Measurements from ENCODE around the gene GRID2IP. TPM values are rescaled to one million over a fixed set of nuclear protein-coding genes. Genes with fewer than 3 reads are reported as not detected.
"Not testable (repeated sequence)": the region's sequence is repeated elsewhere in the genome, so short reads cannot be mapped to it uniquely, and the experiment has no call there.

GRID2IP gene
- total RNA-seq, 4 donors from 2014 or later = 0.13 TPM; not detected in 3

GRCh38 chr7:6461946-6462550 lies 89.2 kb downstream of the GRID2IP start:
- no peak overlapping the region for H3K27ac ChIP-seq
- TF ChIP-seq CTCF (IDR thresholded peaks at IDR 0.05 in 4 of 5, conservative IDR thresholded peaks at IDR 0.05 in 1 of 5) (no peak), POLR2A (IDR thresholded peaks at IDR 0.05) (no peak)
- H3K27me3 ChIP-seq = no peaks in the 10 kb centered on the region
- DNase-seq (no peak), ATAC-seq (no peak)
- H3K4me1 ChIP-seq = no peaks in the 10 kb centered on the region
- in situ Hi-C loops (cut with MboI; ENCODE audit: low sequenced_read_pairs in 4 of 4) = no loop called here
- intact Hi-C loops (cut with DNase I; ENCODE audit: low total_unique reads) = no loop called here
- no peak overlapping the region for H3K4me3 ChIP-seq
- H3K9me3 ChIP-seq = no peaks in the 10 kb centered on the region
- peaks cover 3 to 44% of the 10 kb centered on the region in 2 donors for H3K36me3 ChIP-seq

GRCh38 chr7:6460990-6461584 lies 90.2 kb downstream of the GRID2IP start:
- no peak overlapping the region for H3K27ac ChIP-seq
- H3K4me1 ChIP-seq = no peaks in the 10 kb centered on the region
- TF ChIP-seq CTCF (IDR thresholded peaks at IDR 0.05 in 4 of 5, conservative IDR thresholded peaks at IDR 0.05 in 1 of 5) (no peak), POLR2A (IDR thresholded peaks at IDR 0.05) (no peak)
- ATAC-seq (no peak), DNase-seq (no peak)
- no peak overlapping the region for H3K4me3 ChIP-seq
- H3K27me3 ChIP-seq = no peaks in the 10 kb centered on the region
- no peaks in the 10 kb centered on the region for H3K9me3 ChIP-seq
- peaks cover 3 to 34% of the 10 kb centered on the region in 2 donors for H3K36me3 ChIP-seq
- intact Hi-C loops (cut with DNase I; ENCODE audit: low total_unique reads) = no loop called here
- in situ Hi-C loops (cut with MboI; ENCODE audit: low sequenced_read_pairs in 4 of 4) = no loop called here

GRCh38 chr7:6460303-6460702 lies 91.0 kb downstream of the GRID2IP start:
- TF ChIP-seq CTCF (IDR thresholded peaks at IDR 0.05 in 4 of 5, conservative IDR thresholded peaks at IDR 0.05 in 1 of 5) = no peak
- TF ChIP-seq POLR2A (IDR thresholded peaks at IDR 0.05) = no peak
- in situ Hi-C loops (cut with MboI; ENCODE audit: low sequenced_read_pairs in 4 of 4) = no loop called here
- no peak overlapping the region for H3K27ac ChIP-seq
- DNase-seq (no peak), ATAC-seq (no peak)
- peaks cover 3 to 27% of the 10 kb centered on the region in 2 donors for H3K36me3 ChIP-seq
- no peak overlapping the region for H3K4me3 ChIP-seq
- no peaks in the 10 kb centered on the region for H3K27me3 ChIP-seq
- no peaks in the 10 kb centered on the region for H3K9me3 ChIP-seq
- H3K4me1 ChIP-seq = no peaks in the 10 kb centered on the region
- intact Hi-C loops (cut with DNase I; ENCODE audit: low total_unique reads) = no loop called here

GRCh38 chr7:6458676-6459075 lies 92.6 kb downstream of the GRID2IP start:
- ATAC-seq; H3K27ac ChIP-seq; H3K9me3 ChIP-seq; intact Hi-C loops (cut with DNase I; ENCODE audit: low total_unique reads); H3K27me3 ChIP-seq; H3K4me1 ChIP-seq; in situ Hi-C loops (cut with MboI; ENCODE audit: low sequenced_read_pairs in 4 of 4); H3K4me3 ChIP-seq; DNase-seq: not testable (repeated sequence)
- H3K36me3 ChIP-seq = peaks cover 3 to 23% of the 10 kb centered on the region in 2 donors

GRCh38 chr7:6453734-6454133 lies 97.5 kb downstream of the GRID2IP start:
- ATAC-seq (no peak), DNase-seq (no peak)
- no peaks in the 10 kb centered on the region for H3K9me3 ChIP-seq
- H3K36me3 ChIP-seq = no peaks in the 10 kb centered on the region
- H3K4me1 ChIP-seq = no peaks in the 10 kb centered on the region
- intact Hi-C loops (cut with DNase I; ENCODE audit: low total_unique reads) (no loop called here), in situ Hi-C loops (cut with MboI; ENCODE audit: low sequenced_read_pairs in 4 of 4) (no loop called here)
- H3K4me3 ChIP-seq = no peak overlapping the region
- no peak for TF ChIP-seq POLR2A (IDR thresholded peaks at IDR 0.05)
- no peak for TF ChIP-seq CTCF (IDR thresholded peaks at IDR 0.05 in 4 of 5, conservative IDR thresholded peaks at IDR 0.05 in 1 of 5)
- no peak overlapping the region for H3K27ac ChIP-seq
- H3K27me3 ChIP-seq = no peaks in the 10 kb centered on the region
